PC-9 (cell line): Measurements from ENCODE around the gene LHFPL2. TPM values are rescaled to one million over a fixed set of nuclear protein-coding genes. Genes with fewer than 3 reads are reported as not detected.

ENCODE experiments used
- BruUV-seq: library from RNA; stranded (reverse); fragments of 400-500 nt; replicated peaks from 2 replicates; lab custom pipeline; 2021; lab: Mats Ljungman, UMichigan
- CTCF ChIA-PET: fragments of 300-600 bp; sonication (Branson Sonifier 250); formaldehyde crosslinking; loops from one replicate; lab custom pipeline; 2022; ENCODE audit warnings: antibody characterized with exemption; lab: Charles Lee
- POLR2A ChIA-PET: fragments of 300-600 bp; sonication (Branson Sonifier 250); formaldehyde crosslinking; loops from one replicate; lab custom pipeline; 2022; ENCODE audit warnings: antibody characterized with exemption; ENCODE audit not compliant: unreplicated experiment; lab: Charles Lee
- DNase-seq, 2 experiments: peaks; one replicate each; pipeline versions ENCODE4 v3.0.0 to v3.0.0-alpha.2; 2015 to 2022; ENCODE audit warnings: mixed read lengths in 1 of 2
- H2AFZ ChIP-seq: fragments of 200-600 bp; sonication (generic); 2 replicates; pipeline ENCODE4 v1.8.1; 2017; ENCODE audit warnings: antibody characterized with exemption
- H3F3A ChIP-seq: fragments of 200-600 bp; sonication (generic); 2 replicates; pipeline ENCODE4 v1.8.1; 2017; ENCODE audit warnings: antibody characterized with exemption, mild to moderate bottlenecking, low read depth; ENCODE audit not compliant: insufficient read depth
- H3K27ac ChIP-seq: fragments of 200-600 bp; sonication (generic); 2 replicates; pipeline ENCODE4 v1.6.1; 2016; ENCODE audit warnings: mixed run types
- H3K27me3 ChIP-seq: fragments of 200-600 bp; sonication (generic); 2 replicates; pipeline ENCODE4 v1.6.1; 2016; ENCODE audit warnings: low read depth, mixed run types; ENCODE audit not compliant: insufficient read depth
- H3K36me3 ChIP-seq: fragments of 200-600 bp; sonication (generic); 2 replicates; pipeline ENCODE4 v1.6.1; 2016; ENCODE audit warnings: low read depth, mixed run types
- H3K4me1 ChIP-seq: fragments of 200-600 bp; sonication (generic); replicated peaks from 2 replicates; pipeline ENCODE4 v1.6.1; 2016; ENCODE audit warnings: mixed run types; ENCODE audit not compliant: insufficient read depth
- H3K4me2 ChIP-seq: fragments of 200-600 bp; sonication (generic); 2 replicates; pipeline ENCODE4 v1.6.1; 2017; ENCODE audit warnings: mixed run types
- H3K4me3 ChIP-seq: fragments of 200-600 bp; sonication (generic); 2 replicates; pipeline ENCODE4 v1.6.1; 2016; ENCODE audit warnings: mixed run types
- H3K79me2 ChIP-seq: fragments of 200-600 bp; sonication (generic); 2 replicates; pipeline ENCODE4 v1.6.1; 2017; ENCODE audit warnings: low read depth, mixed run types
- H3K9me2 ChIP-seq: fragments of 200-600 bp; sonication (generic); 2 replicates; pipeline ENCODE4 v1.8.1; 2017; ENCODE audit warnings: mild to moderate bottlenecking; ENCODE audit not compliant: insufficient read depth
- H3K9me3 ChIP-seq: fragments of 200-600 bp; sonication (generic); 2 replicates; pipeline ENCODE4 v1.8.1; 2016; ENCODE audit warnings: low read depth; ENCODE audit not compliant: insufficient read depth
- H4K20me1 ChIP-seq: fragments of 200-600 bp; sonication (generic); 2 replicates; pipeline ENCODE4 v1.8.1; 2017; ENCODE audit not compliant: insufficient read depth
- EZH2 ChIP-seq: fragments of 200-600 bp; sonication (generic); IDR thresholded peaks from 2 replicates; pipeline ENCODE4 v1.8.0; 2017; ENCODE audit warnings: antibody characterized with exemption, low read depth
- intact Hi-C: fragments of 100-400 bp; cut with micrococcal nuclease; formaldehyde crosslinking; loops from one replicate; pipeline ENCODE4 v1.10.0; 2022; ENCODE audit not compliant: unreplicated experiment
- total RNA-seq: library from RNA; stranded (reverse); gene quantifications from 2 replicates; pipeline ENCODE4 v1.2.3, GENCODE V29; 2021
- TF ChIP-seq, protein P1 (sequence below): fragments of 200-600 bp; sonication (generic); conservative IDR thresholded peaks from 2 replicates; pipeline ENCODE4 v1.6.1; 2017; ENCODE audit warnings: mixed run types, antibody characterized with exemption, mild to moderate bottlenecking, moderate library complexity

Gene LHFPL2
- total RNA-seq, 1 experiment from 2014 or later, result 10.1 TPM

GRCh38 chr5:78523314-78524193, 125.0 kb downstream of the LHFPL2 start:
- Histone ChIP-seq H3K36me3 (no peaks in the 10 kb centered on the region), H3K27ac (no peak overlapping the region), H3K9me2 (no peaks in the 10 kb centered on the region), H4K20me1 (no peaks in the 10 kb centered on the region), H3K4me2 (no peak overlapping the region), H3K79me2 (peaks cover 26% of the 10 kb centered on the region; the same call in 1 of the 2 replicates), H3F3A (peaks cover 13% of the 10 kb centered on the region; the same call in 1 of the 2 replicates), H2AFZ (no peak overlapping the region), H3K9me3 (no peaks in the 10 kb centered on the region; the same call in 1 of the 2 replicates), H3K4me3 (no peak overlapping the region), H3K27me3 (no peaks in the 10 kb centered on the region), H3K4me1 (peaks cover 36% of the 10 kb centered on the region)
- TF ChIP-seq EZH2, result no peak
- TF ChIP-seq, protein P1, sequence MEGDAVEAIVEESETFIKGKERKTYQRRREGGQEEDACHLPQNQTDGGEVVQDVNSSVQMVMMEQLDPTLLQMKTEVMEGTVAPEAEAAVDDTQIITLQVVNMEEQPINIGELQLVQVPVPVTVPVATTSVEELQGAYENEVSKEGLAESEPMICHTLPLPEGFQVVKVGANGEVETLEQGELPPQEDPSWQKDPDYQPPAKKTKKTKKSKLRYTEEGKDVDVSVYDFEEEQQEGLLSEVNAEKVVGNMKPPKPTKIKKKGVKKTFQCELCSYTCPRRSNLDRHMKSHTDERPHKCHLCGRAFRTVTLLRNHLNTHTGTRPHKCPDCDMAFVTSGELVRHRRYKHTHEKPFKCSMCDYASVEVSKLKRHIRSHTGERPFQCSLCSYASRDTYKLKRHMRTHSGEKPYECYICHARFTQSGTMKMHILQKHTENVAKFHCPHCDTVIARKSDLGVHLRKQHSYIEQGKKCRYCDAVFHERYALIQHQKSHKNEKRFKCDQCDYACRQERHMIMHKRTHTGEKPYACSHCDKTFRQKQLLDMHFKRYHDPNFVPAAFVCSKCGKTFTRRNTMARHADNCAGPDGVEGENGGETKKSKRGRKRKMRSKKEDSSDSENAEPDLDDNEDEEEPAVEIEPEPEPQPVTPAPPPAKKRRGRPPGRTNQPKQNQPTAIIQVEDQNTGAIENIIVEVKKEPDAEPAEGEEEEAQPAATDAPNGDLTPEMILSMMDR, result no peak
- intact Hi-C loops, result no loop called here
- ChIA-PET POLR2A (no interaction called here), CTCF (no interaction called here)
- BruUV-seq, result no TSS peak
- DNase-seq, result no peak

DNA sequence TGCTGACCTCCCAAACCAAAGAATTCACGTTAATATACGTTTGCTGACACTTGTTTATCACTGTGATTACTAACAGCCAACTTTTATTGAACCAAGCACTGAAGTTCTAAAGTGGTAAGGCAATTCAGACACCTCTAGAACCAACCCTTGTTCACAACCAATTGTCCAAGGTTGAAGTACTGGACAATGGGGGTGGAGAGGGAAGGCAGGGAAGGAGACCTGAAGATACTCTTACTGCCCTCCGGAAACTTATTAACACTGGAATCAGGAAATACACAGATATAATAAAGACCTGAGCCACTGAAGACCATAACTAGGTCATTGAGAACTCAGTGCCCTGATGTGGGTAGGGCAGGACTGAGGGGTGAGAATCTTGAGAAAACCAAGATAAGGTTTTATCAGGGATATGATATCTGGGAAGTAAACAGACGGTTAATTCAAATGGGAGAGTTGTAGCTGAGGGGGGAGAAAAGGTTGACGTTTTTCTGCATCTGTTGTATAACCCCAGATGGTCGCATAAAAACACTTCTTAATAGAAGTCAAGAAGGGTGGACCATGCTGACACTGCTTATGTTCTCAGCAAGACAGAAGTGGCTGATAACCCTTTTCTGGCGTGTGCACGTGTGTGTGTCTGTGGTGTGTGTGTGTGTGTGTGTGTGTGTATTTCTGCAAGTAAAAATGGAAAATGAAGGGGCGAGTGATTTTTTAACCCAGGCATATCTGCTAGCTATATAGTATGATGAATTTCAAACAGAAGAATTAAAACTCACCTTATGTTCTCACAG, 125.9 kb downstream of the LHFPL2 start:
- no peaks in the 10 kb centered on the region for H3K36me3 ChIP-seq
- BruUV-seq, result no TSS peak
- H4K20me1 ChIP-seq, result no peaks in the 10 kb centered on the region
- no peak overlapping the region for H3K4me3 ChIP-seq
- ChIA-PET CTCF (no interaction called here), POLR2A (no interaction called here)
- DNase-seq, result no peak
- no peaks in the 10 kb centered on the region for H3K27me3 ChIP-seq
- no peaks in the 10 kb centered on the region; the same call in 1 of the 2 replicates for H3K9me3 ChIP-seq
- H3K4me2 ChIP-seq, result no peak overlapping the region
- H3F3A ChIP-seq, result peaks cover 11% of the 10 kb centered on the region; the same call in 1 of the 2 replicates
- H3K4me1 ChIP-seq, result peaks cover 36% of the 10 kb centered on the region
- no peak for TF ChIP-seq EZH2
- TF ChIP-seq, protein P1, result no peak
- intact Hi-C loops, result no loop called here
- no peaks in the 10 kb centered on the region for H3K9me2 ChIP-seq
- H3K79me2 ChIP-seq, result peaks cover 17% of the 10 kb centered on the region; the same call in 1 of the 2 replicates
- H3K27ac ChIP-seq, result no peak overlapping the region
- H2AFZ ChIP-seq, result no peak overlapping the region

GRCh38 chr5:78521455-78521854, 127.1 kb downstream of the LHFPL2 start:
- BruUV-seq, result no TSS peak
- TF ChIP-seq, protein P1, result no peak
- TF ChIP-seq EZH2, result no peak
- DNase-seq, result no peak
- POLR2A ChIA-PET, result no interaction called here
- peaks cover 26% of the 10 kb centered on the region for H3K4me1 ChIP-seq
- no peak overlapping the region for H3K4me2 ChIP-seq
- H2AFZ ChIP-seq, result no peak overlapping the region
- CTCF ChIA-PET, result no interaction called here
- peaks cover 11% of the 10 kb centered on the region; the same call in 1 of the 2 replicates for H3F3A ChIP-seq
- H3K79me2 ChIP-seq, result peaks cover 10% of the 10 kb centered on the region; the same call in 1 of the 2 replicates
- H4K20me1 ChIP-seq, result no peaks in the 10 kb centered on the region
- no peaks in the 10 kb centered on the region for H3K27me3 ChIP-seq
- no peaks in the 10 kb centered on the region; the same call in 1 of the 2 replicates for H3K9me3 ChIP-seq
- H3K36me3 ChIP-seq, result no peaks in the 10 kb centered on the region
- no peak overlapping the region for H3K27ac ChIP-seq
- H3K9me2 ChIP-seq, result no peaks in the 10 kb centered on the region
- no peak overlapping the region for H3K4me3 ChIP-seq
- intact Hi-C loops, result no loop called here
